Measurements from ENCODE around the gene ZNF550. TPM values are rescaled to one million over a fixed set of nuclear protein-coding genes. Genes with fewer than 3 reads are reported as not detected.
"Not testable (repeated sequence)": the region's sequence is repeated elsewhere in the genome, so short reads cannot be mapped to it uniquely, and the experiment has no call there.

Gene ZNF550
- total and polyA plus RNA-seq, 2 of the 13 experiments (the other 11 are each of a cell fraction or from before 2014, with no cell fraction given), result 8.6 to 9.1 TPM

- TF ChIP-seq ZNF124 (CRISPR knock-in tag; IDR thresholded peaks at IDR 0.05) (0 out of 2 replicates have a peak, but pooled peaks have one; percentile 21), THAP9 (CRISPR knock-in tag; IDR thresholded peaks at IDR 0.05; ENCODE audit: borderline replicate concordance) (peak; percentile 40; the same call in 1 of the 2 replicates), SAP130 (CRISPR knock-in tag; IDR thresholded peaks at IDR 0.05; ENCODE audit: low read depth) (peak; percentile 92), NFYB (CRISPR knock-in tag; IDR thresholded peaks at IDR 0.05) (peak; percentile 96), PHF8 (CRISPR knock-in tag; IDR thresholded peaks at IDR 0.05) (peak; percentile 92), KLF16 (CRISPR knock-in tag; IDR thresholded peaks at IDR 0.05) (peak in 1 of 2 experiments; percentile 22; a peak in 1 of 4 replicates), SIN3A (IDR thresholded peaks at IDR 0.05; ENCODE audit: borderline replicate concordance, low read depth, low read length) (peak; percentile 59; the same call in 1 of the 2 replicates), NONO (CRISPR knock-in tag; conservative IDR thresholded peaks at IDR 0.05) (0 out of 2 replicates have a peak, but pooled peaks have one; percentile 30), MIXL1 (CRISPR knock-in tag; IDR thresholded peaks at IDR 0.05) (peak; percentile 24; the same call in 1 of the 2 replicates), RCOR2 (CRISPR knock-in tag; IDR thresholded peaks at IDR 0.05) (0 out of 2 replicates have a peak, but pooled peaks have one; percentile 12), CREB1 (IDR thresholded peaks at IDR 0.05) (peak; percentile 87), CREB1 (CRISPR knock-in tag; IDR thresholded peaks at IDR 0.05) (peak; percentile 95), ZNF883 (CRISPR knock-in tag; IDR thresholded peaks at IDR 0.05; ENCODE audit: not compliant biosample characterization) (peak; percentile 24), FOXK1 (CRISPR knock-in tag; IDR thresholded peaks at IDR 0.05; ENCODE audit: borderline replicate concordance, low read depth) (peak; percentile 86; the same call in 1 of the 2 replicates), TFDP1 (CRISPR knock-in tag; IDR thresholded peaks at IDR 0.05; ENCODE audit: borderline replicate concordance) (0 out of 2 replicates have a peak, but pooled peaks have one; percentile 15), ARID4A (CRISPR knock-in tag; IDR thresholded peaks at IDR 0.05; ENCODE audit: borderline replicate concordance) (peak; percentile 88; the same call in 1 of the 2 replicates), HNRNPLL (IDR thresholded peaks at IDR 0.05; ENCODE audit: low read depth, low read length, poor library complexity, severe bottlenecking) (peak; percentile 87), GABPA (IDR thresholded peaks at IDR 0.05; ENCODE audit: low read depth, low read length) (peak; percentile 93), GABPA (CRISPR knock-in tag; IDR thresholded peaks at IDR 0.05; ENCODE audit: low read depth) (peak; percentile 99), KLF6 (CRISPR knock-in tag; IDR thresholded peaks at IDR 0.05) (0 out of 2 replicates have a peak, but pooled peaks have one; percentile 45), TARDBP (CRISPR knock-in tag; IDR thresholded peaks at IDR 0.05) (0 out of 2 replicates have a peak, but pooled peaks have one; percentile 52)
- TF ChIP-seq NONO (IDR thresholded peaks at IDR 0.05), result not testable (repeated sequence)
Observed at GRCh38 chr19:57487477-57488298, 72.0 kb downstream of the ZNF550 start, which contains the start of gene ZNF419 (continued).

Measured in HepG2 (cell line).